ENCODE results near the gene ZXDC.

Gene ZXDC

DNA sequence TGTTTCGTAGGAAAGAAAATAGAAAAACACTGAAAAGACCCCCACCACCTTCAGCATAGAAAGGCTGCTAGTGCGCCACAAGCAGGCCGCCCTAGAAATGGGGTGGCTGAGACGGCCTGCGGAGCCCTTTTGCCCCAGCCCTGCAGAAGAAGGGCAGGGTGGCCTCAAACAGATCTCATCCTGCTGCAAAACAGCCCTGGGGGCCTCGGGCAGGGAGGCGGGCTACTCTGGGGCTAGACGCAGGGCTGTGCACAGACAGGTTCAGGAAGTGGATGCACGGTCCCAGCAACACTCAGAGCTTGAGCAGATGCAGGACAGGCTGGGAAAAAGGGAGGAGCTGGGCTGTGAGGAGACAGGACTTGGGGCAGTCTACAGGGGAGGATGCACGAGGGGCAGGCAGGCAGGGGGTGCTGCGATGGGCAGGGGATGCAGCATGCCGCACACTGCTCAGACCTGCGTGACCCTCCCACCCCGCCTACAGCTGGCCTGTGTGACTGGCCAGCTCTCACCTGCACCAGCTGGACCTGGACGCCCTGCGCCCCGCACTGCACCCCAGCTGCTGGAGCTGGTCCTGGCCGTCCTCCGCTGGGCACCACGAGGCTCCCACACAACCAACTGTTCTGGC lies 34.3 kb downstream of the ZXDC start:
- TF ChIP-seq, protein P1, sequence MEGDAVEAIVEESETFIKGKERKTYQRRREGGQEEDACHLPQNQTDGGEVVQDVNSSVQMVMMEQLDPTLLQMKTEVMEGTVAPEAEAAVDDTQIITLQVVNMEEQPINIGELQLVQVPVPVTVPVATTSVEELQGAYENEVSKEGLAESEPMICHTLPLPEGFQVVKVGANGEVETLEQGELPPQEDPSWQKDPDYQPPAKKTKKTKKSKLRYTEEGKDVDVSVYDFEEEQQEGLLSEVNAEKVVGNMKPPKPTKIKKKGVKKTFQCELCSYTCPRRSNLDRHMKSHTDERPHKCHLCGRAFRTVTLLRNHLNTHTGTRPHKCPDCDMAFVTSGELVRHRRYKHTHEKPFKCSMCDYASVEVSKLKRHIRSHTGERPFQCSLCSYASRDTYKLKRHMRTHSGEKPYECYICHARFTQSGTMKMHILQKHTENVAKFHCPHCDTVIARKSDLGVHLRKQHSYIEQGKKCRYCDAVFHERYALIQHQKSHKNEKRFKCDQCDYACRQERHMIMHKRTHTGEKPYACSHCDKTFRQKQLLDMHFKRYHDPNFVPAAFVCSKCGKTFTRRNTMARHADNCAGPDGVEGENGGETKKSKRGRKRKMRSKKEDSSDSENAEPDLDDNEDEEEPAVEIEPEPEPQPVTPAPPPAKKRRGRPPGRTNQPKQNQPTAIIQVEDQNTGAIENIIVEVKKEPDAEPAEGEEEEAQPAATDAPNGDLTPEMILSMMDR (IDR thresholded peaks at IDR 0.05; ENCODE audit: low read depth, low read length): no peak

DNA sequence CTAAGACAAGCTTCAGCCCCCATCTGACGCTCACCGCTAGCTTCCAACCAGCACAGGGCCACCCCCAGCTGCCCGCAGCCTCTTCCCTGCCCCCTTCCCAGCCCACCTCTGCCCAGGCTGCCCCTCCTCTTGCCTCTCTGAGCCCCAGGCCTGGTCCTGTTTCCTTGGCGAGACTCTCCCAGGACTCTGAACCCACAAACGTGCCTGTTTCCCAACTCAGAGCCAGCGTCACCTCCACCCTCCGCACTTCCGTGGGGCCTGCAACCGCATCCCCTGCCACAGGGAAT lies 35.0 kb downstream of the ZXDC start:
- TF ChIP-seq, protein P1 (IDR thresholded peaks at IDR 0.05; ENCODE audit: low read depth, low read length): no peak
- in situ Hi-C loops (cut with HindIII; ENCODE audit: low sequenced_read_pairs): no loop called here
- H3K4me3 ChIP-seq (ENCODE audit: low read depth, low read length): no peak overlapping the region
- no peak for DNase-seq (ENCODE audit: low read depth, low spot score)

More for the DNA sequence above, 34.3 kb downstream of the ZXDC start:
- no peak overlapping the region for H3K4me3 ChIP-seq (ENCODE audit: low read depth, low read length)
- in situ Hi-C loops (cut with HindIII; ENCODE audit: low sequenced_read_pairs): no loop called here
- DNase-seq (ENCODE audit: low read depth, low spot score): no peak

DNA sequence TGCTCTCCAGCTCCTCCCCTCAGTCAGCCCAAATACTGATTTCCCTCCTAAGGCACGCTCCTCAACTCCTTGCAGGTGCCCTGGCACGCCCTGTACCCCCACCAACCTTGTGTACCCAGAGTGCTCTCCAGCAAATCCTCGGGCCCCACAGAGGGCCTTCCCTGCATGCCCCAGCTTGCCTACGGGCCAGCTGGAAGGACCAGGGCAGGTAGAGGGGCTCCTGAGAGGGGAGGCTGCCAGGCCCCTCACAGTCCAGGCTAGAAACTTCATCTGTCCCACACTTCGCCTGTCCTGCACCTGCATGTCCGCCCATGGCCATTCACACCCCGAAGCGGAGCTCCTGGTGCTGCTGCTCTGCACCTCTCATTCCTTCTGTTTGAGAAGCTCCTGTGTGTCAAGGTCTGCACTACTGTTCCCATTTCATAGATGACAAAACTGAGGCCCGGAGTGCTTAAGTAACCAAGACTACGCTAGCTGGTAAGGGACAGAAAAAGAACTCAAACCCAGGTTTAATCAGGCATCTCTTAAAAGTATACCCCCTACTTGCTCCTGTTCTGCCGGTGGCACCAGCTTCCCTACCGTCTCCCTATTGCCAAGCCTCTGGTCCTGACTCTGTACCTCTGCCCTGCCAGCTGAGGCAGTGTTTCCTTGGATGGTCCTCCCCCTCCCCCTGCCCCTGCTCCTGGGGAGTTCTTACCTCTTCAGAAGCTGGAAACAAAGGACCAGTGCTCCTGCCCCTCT lies 35.6 kb downstream of the ZXDC start:
- no peak for DNase-seq (ENCODE audit: low read depth, low spot score)
- TF ChIP-seq, protein P1 (IDR thresholded peaks at IDR 0.05; ENCODE audit: low read depth, low read length): no peak
- H3K4me3 ChIP-seq (ENCODE audit: low read depth, low read length): no peak overlapping the region
- in situ Hi-C loops (cut with HindIII; ENCODE audit: low sequenced_read_pairs): no loop called here

DNA sequence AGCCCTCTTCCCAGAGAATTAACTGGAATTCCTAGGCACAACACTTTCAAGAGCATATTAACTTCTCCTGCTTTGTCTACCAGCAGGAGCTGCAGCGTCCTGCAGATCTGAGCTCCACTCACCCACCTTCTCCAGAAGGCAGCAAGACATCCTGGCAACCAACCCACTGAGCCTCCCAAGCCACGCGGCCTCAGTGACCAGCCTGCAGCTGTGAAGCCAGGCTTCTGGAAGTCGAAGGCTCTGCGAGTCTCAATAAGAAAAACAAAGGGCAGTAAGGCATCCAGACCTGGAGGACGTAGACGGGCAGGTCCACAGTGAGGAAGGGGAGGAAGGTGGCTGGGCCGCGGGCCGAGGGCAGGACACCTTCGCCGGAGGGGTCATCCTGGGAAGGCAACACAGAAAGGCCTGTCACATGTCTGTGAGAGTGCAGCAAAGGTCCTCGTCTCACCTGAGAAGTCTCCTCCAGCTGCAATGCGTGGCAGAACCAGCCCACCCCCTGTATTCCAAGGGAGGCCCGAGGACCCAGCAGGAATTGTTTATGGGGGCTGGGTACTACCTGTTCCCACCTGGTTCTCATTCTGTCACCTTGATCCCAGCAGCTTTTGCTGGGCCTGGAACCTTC lies 36.2 kb downstream of the ZXDC start:
- DNase-seq (ENCODE audit: low read depth, low spot score): no peak
- TF ChIP-seq, protein P1 (IDR thresholded peaks at IDR 0.05; ENCODE audit: low read depth, low read length): no peak
- in situ Hi-C loops (cut with HindIII; ENCODE audit: low sequenced_read_pairs): no loop called here
- no peak overlapping the region for H3K4me3 ChIP-seq (ENCODE audit: low read depth, low read length)

DNA sequence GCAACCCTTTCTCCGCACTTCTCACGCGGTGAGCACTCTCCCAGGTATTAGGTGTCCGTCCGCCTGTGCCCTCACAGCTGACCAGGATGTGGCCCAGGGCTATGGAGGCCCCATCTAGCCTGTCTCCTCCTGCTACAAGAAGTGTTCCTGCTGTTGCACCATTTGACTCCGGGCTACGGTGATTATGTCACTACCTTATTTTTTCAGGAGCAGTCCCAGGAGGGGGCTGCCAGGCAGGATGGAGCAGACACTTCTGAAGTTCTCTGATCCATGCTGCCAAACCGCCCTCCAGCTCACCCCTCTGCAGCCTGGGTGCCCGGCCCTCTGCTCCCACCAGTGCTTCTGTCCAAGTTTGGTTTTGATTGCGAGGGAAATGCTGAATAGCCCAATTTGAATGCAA lies 36.9 kb downstream of the ZXDC start:
- DNase-seq (ENCODE audit: low read depth, low spot score): no peak
- TF ChIP-seq, protein P1 (IDR thresholded peaks at IDR 0.05; ENCODE audit: low read depth, low read length): no peak
- in situ Hi-C loops (cut with HindIII; ENCODE audit: low sequenced_read_pairs): no loop called here
- no peak overlapping the region for H3K4me3 ChIP-seq (ENCODE audit: low read depth, low read length)

DNA sequence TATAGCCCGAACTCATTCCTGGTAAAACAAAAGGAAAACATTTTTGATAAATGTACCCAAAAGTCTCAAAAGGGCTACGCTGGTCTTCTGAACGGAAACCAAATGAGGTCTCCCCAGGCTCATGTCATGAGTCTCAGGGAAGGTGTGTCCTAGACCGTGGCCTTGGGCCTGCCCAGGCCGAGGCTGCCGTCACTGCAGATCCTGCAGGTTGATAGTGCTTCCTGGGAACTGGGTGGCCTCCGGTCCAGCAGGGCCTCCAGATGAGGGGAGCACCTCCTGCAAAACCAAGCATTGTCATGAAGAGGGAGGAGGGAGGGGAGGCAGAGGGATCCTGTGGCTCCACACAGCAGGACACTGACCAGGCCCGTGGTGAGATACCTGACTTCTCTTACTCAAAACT lies 37.5 kb downstream of the ZXDC start:
- TF ChIP-seq, protein P1 (IDR thresholded peaks at IDR 0.05; ENCODE audit: low read depth, low read length): no peak
- DNase-seq (ENCODE audit: low read depth, low spot score): no peak
- in situ Hi-C loops (cut with HindIII; ENCODE audit: low sequenced_read_pairs): no loop called here
- no peak overlapping the region for H3K4me3 ChIP-seq (ENCODE audit: low read depth, low read length)

All from astrocyte of the spinal cord (primary cell).